Thoracic aorta (tissue), 2 donors: ENCODE data around the gene DICER1. TPM values are rescaled to one million over a fixed set of nuclear protein-coding genes. Genes with fewer than 3 reads are reported as not detected.

Source experiments
- ATAC-seq: fragments of 150-250 bp; one replicate; pipeline ENCODE4 v1.8.0; 2017; ENCODE audit warnings: low read depth; ENCODE audit not compliant: insufficient number of reproducible peaks, low FRiP score
- DNase-seq: peaks from one replicate; pipeline ENCODE4 v3.0.0-alpha.2; 2020; ENCODE audit warnings: low spot score
- H3K27ac ChIP-seq, 2 donors: fragments of 200-600 bp; sonication (generic); 1 replicate in 1 of 2; 2 replicates in 1 of 2; pipeline ENCODE4 v1.5.1; 2016; ENCODE audit warnings: mild to moderate bottlenecking in 2 of 2, moderate library complexity in 2 of 2
- H3K27me3 ChIP-seq: fragments of 200-600 bp; sonication (generic); replicated peaks from 2 replicates; pipeline ENCODE4 v1.6.0; 2016; ENCODE audit warnings: mild to moderate bottlenecking; ENCODE audit not compliant: insufficient read depth
- H3K36me3 ChIP-seq: fragments of 200-600 bp; sonication (generic); one replicate; pipeline ENCODE4 v1.5.1; 2016
- H3K4me1 ChIP-seq, 2 donors: fragments of 200-600 bp; sonication (generic); 1 replicate in 1 of 2; 2 replicates in 1 of 2; pipeline versions ENCODE4 v1.5.1 to v1.6.0; 2016; ENCODE audit warnings: low read depth in 2 of 2, mild to moderate bottlenecking in 1 of 2; ENCODE audit not compliant: control insufficient read depth in 1 of 2
- H3K4me3 ChIP-seq: fragments of 200-600 bp; sonication (generic); 2 replicates; pipeline ENCODE4 v1.5.1; 2016; ENCODE audit warnings: mild to moderate bottlenecking
- H3K9me3 ChIP-seq: fragments of 200-600 bp; sonication (generic); 2 replicates; pipeline ENCODE4 v1.5.1; 2016
- total RNA-seq, 2 donors: library from RNA; depleted of rRNA; stranded (reverse); fragments of >200 nt; gene quantifications; one replicate each; pipeline versions ENCODE4 v1.1.0 to v1.2.3, GENCODE V29; 2016
- TF ChIP-seq, protein P1 (sequence below): fragments of 200-600 bp; sonication (generic); IDR thresholded peaks from one replicate; pipeline ENCODE4 v1.5.1; 2019; ENCODE audit warnings: antibody characterized with exemption

Gene DICER1
- total RNA-seq, 2 donors from 2014 or later = 56.3 to 92.5 TPM

- no peak for ATAC-seq
- Histone ChIP-seq H3K4me3 (no peak overlapping the region), H3K27me3 (no peaks in the 10 kb centered on the region), H3K9me3 (no peaks in the 10 kb centered on the region), H3K4me1 (no peaks in the 10 kb centered on the region), H3K27ac (no peak overlapping the region), H3K36me3 (no peaks in the 10 kb centered on the region)
- DNase-seq = no peak
- TF ChIP-seq, protein P1, sequence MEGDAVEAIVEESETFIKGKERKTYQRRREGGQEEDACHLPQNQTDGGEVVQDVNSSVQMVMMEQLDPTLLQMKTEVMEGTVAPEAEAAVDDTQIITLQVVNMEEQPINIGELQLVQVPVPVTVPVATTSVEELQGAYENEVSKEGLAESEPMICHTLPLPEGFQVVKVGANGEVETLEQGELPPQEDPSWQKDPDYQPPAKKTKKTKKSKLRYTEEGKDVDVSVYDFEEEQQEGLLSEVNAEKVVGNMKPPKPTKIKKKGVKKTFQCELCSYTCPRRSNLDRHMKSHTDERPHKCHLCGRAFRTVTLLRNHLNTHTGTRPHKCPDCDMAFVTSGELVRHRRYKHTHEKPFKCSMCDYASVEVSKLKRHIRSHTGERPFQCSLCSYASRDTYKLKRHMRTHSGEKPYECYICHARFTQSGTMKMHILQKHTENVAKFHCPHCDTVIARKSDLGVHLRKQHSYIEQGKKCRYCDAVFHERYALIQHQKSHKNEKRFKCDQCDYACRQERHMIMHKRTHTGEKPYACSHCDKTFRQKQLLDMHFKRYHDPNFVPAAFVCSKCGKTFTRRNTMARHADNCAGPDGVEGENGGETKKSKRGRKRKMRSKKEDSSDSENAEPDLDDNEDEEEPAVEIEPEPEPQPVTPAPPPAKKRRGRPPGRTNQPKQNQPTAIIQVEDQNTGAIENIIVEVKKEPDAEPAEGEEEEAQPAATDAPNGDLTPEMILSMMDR = no peak
Observed at GRCh38 chr14:95195031-95195430, 37.7 kb upstream of the DICER1 start.

- Histone ChIP-seq H3K36me3 (no peaks in the 10 kb centered on the region), H3K27ac (no peak overlapping the region), H3K4me1 (no peaks in the 10 kb centered on the region), H3K4me3 (no peak overlapping the region), H3K27me3 (no peaks in the 10 kb centered on the region), H3K9me3 (no peaks in the 10 kb centered on the region)
- ATAC-seq = no peak
- TF ChIP-seq, protein P1 = no peak
- no peak for DNase-seq
Observed at GRCh38 chr14:95193081-95193480, 35.8 kb upstream of the DICER1 start.

DNA sequence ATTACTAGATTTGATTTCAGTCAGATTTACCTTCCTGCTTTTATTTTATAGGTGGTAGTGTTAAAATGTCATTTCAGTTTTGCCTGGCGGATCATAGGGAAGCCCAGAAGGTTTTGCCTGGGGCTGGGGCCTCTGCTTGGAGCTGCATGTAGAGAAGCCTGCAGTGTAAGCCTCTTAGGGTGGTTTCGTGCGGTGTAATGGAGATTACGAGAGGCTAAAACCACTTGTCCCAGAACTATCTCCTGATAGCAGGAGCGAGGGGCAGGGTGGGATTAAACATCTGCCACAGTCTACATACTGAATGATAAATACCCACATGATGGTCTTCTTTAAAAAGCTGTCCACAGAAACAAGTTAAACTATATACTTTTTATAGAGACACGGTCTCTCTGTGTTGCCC, 35.0 kb upstream of the DICER1 start:
- Histone ChIP-seq H3K4me1 (no peaks in the 10 kb centered on the region), H3K27ac (no peak overlapping the region), H3K9me3 (no peaks in the 10 kb centered on the region), H3K27me3 (no peaks in the 10 kb centered on the region), H3K36me3 (no peaks in the 10 kb centered on the region), H3K4me3 (no peak overlapping the region)
- TF ChIP-seq, protein P1 = no peak
- ATAC-seq (no peak), DNase-seq (no peak)

GRCh38 chr14:95191445-95192199, 34.3 kb upstream of the DICER1 start:
- no peak for ATAC-seq
- TF ChIP-seq, protein P1 = no peak
- H3K9me3 ChIP-seq = no peaks in the 10 kb centered on the region
- no peak for DNase-seq
- H3K27me3 ChIP-seq = no peaks in the 10 kb centered on the region
- H3K4me3 ChIP-seq = no peak overlapping the region
- H3K36me3 ChIP-seq = no peaks in the 10 kb centered on the region
- H3K4me1 ChIP-seq = no peaks in the 10 kb centered on the region
- no peak overlapping the region for H3K27ac ChIP-seq

GRCh38 chr14:95190857-95191256, 33.5 kb upstream of the DICER1 start:
- no peaks in the 10 kb centered on the region for H3K4me1 ChIP-seq
- no peaks in the 10 kb centered on the region for H3K27me3 ChIP-seq
- DNase-seq = no peak
- H3K4me3 ChIP-seq = no peak overlapping the region
- no peaks in the 10 kb centered on the region for H3K36me3 ChIP-seq
- no peak overlapping the region for H3K27ac ChIP-seq
- no peak for ATAC-seq
- no peaks in the 10 kb centered on the region for H3K9me3 ChIP-seq
- TF ChIP-seq, protein P1 = no peak
